SU-DHL-6 (cell line): Measurements from ENCODE around the gene ALG6.

Experiments used
- EZH2phosphoT487 ChIP-seq: fragments of 200-600 bp; sonication (generic), shearing (Covaris generic); conservative IDR thresholded peaks from 2 replicates; pipeline ENCODE4 v1.6.1; 2018; ENCODE audit warnings: mild to moderate bottlenecking, antibody characterized with exemption, low read length, moderate library complexity, mixed read lengths
- TF ChIP-seq, protein P1 (sequence below): fragments of 200-600 bp; sonication (generic); IDR thresholded peaks from one replicate; pipeline ENCODE4 v1.5.1; 2017; ENCODE audit warnings: antibody characterized with exemption, mild to moderate bottlenecking, low read length, moderate library complexity; ENCODE audit not compliant: insufficient read depth, poor library complexity, severe bottlenecking

DNA sequence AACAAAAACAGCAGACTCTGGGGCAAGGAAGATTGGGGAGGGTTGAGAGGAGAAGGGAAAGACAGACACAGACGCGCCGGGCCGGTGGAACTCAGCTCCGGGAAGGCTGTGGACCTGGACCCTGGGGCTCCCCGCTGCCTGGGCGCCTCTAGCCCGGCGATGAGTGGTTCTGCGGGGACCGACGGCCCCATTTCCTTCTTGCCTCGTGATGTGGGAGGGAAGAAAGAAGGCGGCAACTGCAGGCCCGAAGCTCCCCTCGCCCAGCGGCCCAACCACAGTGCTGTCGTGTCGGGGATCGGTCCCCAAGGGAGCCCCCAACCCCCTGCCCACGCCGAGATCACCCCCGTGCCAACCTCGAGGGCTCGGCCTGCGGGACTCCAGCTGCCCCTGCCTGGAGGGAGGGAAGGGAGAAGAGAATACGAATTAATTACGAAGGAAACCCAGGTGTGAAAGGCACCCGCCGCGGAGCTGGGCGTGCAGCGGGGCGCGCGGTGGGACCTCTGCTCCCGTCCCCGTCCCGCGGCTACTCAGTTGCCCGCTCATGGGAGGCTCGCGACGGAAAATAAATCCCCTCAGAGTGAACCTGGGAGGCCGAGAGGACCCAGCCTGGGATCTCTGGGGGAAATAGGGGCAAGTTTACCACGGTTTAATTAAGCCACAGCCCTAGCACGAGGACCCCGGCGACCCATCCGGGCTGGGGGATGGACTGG is 37.7 kb upstream of the ALG6 start:
- TF ChIP-seq, protein P1, sequence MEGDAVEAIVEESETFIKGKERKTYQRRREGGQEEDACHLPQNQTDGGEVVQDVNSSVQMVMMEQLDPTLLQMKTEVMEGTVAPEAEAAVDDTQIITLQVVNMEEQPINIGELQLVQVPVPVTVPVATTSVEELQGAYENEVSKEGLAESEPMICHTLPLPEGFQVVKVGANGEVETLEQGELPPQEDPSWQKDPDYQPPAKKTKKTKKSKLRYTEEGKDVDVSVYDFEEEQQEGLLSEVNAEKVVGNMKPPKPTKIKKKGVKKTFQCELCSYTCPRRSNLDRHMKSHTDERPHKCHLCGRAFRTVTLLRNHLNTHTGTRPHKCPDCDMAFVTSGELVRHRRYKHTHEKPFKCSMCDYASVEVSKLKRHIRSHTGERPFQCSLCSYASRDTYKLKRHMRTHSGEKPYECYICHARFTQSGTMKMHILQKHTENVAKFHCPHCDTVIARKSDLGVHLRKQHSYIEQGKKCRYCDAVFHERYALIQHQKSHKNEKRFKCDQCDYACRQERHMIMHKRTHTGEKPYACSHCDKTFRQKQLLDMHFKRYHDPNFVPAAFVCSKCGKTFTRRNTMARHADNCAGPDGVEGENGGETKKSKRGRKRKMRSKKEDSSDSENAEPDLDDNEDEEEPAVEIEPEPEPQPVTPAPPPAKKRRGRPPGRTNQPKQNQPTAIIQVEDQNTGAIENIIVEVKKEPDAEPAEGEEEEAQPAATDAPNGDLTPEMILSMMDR: no peak
- TF ChIP-seq EZH2phosphoT487: no peak
